Amniotic stem cell (primary cell): ENCODE data around the gene EML3.
"Not testable (repeated sequence)": the region's sequence is repeated elsewhere in the genome, so short reads cannot be mapped to it uniquely, and the experiment has no call there.

ENCODE experiments used
- DNase-seq: peaks from one replicate; lab custom pipeline; 2025; lab: John Stamatoyannopoulos, UW

Gene EML3

DNA sequence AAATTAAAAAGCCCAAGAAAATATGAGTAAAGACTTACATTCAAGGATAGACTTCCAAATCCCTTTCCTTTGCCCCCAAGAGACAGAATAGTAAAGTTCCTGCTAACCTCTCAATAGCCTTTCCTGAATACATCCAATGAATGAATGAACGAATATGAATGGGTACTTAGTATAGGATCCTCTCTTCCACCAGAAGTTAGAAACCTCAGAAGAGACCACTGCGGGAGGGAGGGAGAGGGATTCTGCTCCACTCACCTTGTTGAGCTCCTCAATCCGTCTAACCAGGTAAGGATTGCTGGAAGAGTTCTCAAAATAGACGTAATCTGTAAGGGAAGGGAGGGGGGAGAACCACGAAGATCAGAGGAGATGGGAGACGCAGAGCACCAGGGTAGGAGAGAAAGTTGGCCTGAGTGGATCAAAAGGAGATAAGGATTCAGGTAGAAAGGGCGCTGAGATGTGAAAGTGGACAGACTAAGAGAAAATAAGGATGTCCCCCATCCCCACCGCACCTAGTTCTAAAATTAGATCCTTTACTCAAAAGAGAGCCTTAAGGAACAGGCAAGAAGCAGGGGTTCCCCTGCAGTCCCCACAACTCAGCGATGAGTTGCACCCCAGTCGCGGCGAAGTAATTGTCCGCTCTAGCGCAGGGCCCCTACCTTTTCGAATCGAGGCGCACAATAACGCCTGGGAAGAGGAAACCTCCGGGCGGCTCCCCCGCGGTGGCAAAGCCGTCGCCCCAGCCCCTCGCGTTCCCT is 12.0 kb downstream of the EML3 start:
- DNase-seq = no peak

DNA sequence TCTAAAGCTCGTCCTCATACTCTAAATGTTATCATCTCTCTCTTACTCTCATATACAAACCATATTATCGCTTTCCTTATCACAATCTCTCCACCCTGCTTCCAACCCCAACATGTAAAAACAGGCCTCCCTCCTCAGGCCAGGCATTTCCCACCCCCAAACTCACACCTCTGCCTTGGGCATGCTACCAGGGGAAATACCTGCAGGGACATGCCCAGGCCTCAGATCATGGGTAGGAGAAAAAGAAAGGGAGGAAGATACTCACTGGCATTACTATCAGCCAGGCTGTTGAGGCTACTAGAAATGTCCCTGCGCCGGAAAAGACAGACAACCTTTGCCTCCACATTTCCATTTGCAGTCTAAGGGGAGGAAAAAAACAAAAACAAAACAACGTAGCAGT is 12.7 kb downstream of the EML3 start:
- DNase-seq = no peak

DNA sequence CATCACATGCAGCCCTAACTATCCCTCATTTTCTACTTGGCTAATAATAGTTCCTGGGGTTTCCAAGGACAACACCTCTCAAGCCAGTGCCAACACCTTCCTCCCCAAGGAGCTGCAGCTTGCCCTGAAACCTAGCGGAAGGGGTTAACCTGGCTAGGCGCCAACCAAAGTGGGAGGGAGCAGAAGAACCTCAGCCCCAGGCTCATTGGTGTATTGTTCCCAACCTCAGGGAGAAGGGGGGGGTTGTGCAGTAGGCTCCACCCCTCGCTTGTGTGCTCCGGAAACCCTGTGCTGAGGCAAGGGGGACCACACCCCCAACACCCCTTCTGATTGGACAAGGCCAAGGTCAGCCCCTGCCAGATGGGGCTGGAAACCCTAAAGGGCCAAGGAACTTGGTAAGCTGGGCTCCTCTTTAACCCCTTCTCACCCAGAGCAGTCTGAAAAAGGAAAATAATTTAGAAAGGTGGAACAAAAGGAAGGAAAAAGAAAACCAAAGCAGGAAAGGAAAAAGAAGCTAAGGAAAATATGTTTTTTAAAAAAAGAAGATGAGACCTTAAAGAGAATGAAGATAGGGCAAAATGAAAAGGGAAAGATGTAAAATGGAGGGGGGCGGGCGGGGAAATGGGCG is 13.4 kb downstream of the EML3 start:
- DNase-seq = peak; percentile 89

DNA sequence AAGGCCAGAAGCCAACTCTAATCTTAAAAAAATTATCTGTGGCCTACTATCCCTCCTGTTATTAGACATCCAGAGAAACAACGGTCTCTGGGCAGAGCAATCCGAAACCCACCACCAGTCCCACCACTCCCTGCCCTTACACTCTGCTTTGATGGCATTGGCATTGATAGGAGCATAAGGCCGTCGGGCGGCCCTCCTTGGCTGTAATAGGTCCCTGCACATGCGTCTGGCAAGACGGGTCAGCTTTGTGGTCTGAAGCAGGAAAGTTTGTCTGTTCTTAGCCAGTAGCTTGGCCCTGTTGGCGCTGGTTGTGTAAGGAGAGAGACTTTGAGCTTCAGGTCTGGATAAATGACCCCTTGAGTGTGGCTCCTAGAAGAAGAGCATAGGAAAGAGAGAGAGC is 17.5 kb downstream of the EML3 start:
- DNase-seq = no peak

DNA sequence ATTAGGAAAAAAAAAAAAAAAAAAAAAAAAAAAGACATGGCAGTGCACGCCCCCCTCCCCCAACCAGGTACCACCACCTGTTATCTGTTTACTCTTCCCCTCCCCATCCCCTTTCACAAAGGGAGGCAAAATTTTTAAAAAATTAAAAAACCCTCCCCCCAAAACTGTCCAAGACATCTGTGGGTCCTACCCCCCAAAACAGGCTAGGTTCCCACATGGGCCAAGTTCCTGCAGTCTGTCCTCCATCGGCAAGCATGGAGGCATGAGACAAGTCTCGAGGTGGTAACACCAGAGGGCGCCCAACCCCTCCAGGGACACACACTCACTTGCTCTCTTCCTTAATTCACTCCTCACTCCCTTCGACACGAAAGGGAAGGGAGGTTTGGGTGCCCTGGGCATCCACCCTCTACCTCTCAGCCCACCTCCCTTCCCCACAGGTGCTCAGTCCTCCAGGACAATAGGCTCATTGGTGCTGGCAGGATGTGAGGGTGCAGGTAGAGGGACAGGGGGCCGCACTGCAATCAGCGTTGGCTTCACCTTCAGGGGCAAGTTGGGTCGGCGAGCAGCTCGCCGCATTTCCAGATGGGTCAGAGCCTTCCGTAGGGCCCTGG is 19.0 kb downstream of the EML3 start:
- no peak for DNase-seq

DNA sequence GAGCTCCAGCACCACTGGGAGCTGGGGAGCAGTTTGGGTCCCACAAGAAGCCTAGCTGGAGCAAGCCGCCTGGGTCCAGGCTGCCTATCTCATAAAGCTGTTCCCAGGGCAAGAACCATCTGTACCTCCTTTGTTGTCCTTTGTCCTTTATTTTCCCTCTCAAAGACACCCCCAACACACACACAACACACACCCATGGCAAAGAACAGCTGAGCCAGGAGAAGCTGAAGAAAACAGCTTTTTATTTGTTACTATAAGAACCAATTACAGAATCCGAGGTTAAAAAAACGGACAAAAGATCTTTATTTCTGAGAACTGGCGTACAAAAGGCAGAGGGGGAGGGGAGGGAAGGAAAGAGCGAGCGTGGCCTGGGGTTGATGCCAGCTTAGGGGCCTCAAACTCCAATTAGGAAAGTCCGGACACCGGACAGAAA is 19.6 kb downstream of the EML3 start:
- DNase-seq = no peak

DNA sequence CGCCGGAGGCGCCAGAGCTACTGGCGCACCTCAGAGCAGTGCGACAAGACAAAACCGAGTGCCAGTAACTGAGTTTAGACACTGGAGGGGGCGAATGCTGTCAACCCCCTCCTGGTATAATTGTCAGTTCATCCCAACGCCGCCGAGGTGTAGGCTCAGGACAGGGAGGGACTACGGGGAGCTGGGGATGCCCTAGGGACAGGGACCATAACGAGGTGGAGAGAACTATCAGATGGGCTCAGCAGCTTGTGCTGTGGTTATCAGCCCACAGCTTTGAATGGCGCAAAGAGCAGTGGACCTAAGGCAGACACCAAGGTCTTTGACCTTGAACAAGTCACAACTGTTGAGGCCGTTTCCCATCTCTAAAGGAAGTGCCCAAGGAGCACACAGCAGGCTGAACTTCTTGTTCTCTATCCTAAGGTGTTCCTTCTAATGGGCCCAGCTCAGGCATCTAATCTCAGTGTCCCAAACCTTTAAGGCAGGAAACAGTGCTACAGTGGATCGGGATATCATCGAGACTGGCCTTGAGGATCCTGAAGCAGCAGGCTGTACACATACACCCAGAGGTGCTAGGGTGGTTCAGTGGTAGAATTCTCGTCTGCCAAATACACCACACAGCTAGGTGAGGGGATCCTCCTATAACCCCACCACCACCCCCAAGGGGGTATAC is 20.3 kb downstream of the EML3 start:
- DNase-seq = no peak

DNA sequence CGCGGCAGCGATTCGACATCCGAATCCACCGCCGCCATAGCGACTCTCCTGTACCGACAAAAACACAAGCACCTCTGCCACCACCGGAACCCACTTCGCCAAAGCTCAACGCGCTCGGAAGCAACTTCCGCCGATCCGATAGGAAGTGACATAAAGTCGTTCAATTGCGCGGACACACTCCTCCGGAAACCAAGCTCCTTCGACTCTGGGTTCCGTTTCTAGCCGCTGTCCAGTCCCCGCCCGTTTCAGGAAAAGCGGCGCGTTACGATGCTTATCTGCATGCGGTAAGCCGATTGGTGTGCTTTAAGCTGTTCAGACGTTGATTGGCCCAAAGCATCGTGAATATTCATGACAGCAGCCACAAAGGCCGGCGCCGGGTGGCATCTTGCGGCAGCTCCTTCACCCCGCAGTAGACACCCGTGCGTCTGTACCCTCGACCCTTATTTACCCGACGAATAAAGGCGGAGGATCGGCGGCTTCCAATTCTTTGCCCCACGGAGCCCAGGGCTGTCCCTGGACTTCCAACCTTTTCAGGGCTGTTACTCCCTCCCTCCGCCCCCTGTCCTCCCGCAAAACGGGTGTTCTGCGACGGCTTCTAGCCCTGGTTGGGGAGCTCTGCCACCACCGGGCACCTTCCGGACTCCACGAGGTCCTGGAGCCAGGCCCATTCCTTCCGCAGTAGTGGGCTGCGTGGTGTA is 21.0 kb downstream of the EML3 start, which contains the start of gene TUT1:
Gene TUT1, minus strand, starts transcription at position 76 of the 698 bp plus-strand sequence. Its CDS starts 38 bp downstream, at position 38.
- DNase-seq = peak; percentile 98

DNA sequence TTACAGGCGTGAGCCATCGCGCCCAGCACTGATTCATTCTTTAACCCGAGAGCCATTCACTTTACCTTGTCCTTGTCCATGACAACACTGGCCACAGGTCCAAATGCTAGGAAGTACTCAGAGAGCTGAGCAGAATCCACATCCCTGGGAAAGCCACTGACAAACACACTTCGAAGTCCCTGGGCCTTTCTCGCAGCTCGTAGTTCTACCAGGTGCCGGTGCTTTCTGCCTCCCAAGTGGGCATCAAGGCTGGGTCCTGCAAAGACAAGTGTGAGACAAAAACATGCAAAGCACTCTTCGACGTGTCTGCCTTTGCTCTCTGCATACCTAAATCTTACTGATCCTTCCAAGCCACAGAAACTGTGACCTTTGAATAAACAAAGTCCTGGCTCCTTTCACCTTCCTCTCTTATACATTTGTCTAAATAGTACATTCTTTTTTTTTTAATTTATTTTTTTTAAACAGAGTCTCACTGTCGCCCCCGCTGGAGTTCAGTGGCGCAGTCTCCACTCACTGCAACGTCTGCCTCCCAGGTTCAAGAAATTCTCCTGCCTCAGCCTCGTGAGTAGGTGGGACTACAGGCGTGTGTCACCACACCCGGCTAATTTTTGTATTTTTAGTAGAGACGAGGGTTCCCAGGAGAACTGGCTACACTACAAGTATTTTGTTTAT is 23.5 kb downstream of the EML3 start:
- no peak for DNase-seq

DNA sequence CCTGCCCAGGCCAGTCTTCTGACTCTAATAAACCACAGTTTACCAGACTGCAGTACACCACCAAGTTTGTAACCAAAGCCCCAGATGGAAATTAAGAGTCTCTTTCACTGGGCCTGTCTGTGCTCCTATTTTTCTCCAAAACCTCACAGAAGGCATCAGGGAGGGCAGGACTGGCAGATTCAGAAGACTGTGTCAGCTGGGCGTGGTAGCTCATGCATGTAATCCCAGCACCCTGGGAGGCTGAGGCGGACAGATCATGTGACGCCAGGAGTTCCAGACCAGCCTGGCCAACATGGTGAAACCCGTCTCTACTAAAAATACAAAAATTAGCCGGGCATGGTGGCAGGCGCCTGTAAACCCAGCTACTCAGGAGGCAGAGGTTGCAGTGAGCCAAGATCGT is 27.2 kb downstream of the EML3 start:
- DNase-seq = not testable (repeated sequence)

DNA sequence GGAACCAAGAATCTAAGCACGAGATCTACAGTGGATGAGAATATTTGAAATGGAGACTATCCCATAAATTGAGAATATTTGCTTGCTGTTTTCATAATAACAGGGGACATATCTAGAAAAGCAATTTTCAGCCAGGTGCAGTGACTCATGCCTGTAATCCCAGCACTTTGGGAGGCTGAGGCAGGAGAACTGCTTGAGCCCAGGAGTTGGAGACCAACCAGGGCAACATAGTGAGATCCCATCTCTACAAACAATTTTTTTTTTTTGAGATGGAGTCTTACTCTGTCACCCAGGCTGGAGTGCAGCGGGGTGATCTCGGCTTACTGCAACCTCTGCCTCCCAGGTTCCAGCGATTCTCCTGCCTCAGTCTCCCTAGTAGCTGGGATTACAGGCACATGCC is 30.8 kb downstream of the EML3 start:
- not testable (repeated sequence) for DNase-seq

DNA sequence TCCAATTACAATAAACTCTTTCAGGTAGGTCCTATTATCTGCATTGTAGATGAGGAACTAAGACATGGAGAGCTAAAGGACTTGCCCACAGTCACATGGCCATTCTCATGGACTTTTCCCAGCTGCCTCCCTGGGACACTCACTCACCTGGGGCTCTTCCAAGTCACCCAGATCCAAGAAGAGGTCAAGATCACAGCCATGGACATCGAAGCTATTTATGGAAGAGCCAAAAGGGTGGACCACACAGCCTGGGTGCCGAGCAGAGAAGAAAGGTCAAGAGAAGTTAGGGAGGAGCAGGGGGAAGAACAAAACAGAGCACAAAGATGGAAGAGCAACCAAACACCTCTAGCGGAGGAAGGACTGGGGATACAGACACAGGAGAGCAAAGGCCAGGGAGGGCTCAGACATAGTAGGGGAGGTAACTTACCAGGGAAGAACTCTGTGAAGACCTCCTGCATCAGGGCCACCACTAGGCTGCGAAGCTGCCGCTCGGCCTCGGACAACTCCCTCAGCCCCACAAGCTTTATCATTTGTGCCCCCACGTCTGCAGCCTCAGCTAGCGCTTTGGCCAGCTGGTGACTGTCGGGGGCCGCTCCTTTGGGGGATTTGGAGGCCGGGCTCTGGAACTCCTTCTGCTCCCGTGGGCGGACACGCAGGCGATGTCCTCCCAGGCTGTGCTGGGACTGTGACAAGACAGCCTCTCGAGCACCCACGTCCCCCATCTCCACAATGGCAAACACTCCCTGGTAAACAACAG is 31.4 kb downstream of the EML3 start:
- DNase-seq = no peak

DNA sequence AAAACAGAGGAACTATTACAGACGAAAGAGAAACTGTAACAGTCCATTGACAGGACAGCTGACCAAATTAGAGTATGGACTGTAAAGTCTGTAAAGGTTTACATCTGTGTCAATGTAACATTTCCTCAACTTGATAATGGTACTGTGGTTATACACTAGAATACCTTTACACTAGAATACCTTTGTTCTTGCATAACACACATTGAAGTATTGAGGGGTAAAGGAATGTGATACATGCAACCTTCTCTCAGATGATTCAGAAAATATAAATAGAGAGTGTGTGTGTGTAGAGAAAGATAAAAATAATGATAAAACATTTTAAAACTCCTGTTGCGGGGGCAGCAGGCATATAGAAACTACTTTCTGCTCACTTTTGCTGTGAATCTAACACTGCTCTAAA is 33.3 kb downstream of the EML3 start:
- DNase-seq = no peak

DNA sequence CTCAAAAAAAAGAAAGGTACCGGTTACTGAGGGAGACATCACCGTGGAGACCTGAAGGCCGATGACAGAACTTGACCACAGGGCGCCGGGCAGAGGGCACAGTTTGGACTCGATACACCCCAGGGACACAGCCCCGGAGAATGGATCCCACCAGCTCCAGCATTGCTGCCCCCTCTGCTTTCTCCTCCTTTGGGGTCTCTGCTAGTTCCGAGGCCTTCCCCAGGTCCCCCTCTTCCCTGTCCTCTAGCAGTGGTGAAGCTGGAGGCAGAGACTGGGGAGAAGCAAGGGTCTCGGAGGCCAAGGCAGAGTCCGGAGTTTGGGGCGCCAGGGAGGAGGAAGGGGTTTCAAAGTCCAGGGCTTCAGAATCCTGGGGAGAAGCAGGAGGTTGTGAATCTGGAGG is 34.0 kb downstream of the EML3 start:
- DNase-seq = no peak

DNA sequence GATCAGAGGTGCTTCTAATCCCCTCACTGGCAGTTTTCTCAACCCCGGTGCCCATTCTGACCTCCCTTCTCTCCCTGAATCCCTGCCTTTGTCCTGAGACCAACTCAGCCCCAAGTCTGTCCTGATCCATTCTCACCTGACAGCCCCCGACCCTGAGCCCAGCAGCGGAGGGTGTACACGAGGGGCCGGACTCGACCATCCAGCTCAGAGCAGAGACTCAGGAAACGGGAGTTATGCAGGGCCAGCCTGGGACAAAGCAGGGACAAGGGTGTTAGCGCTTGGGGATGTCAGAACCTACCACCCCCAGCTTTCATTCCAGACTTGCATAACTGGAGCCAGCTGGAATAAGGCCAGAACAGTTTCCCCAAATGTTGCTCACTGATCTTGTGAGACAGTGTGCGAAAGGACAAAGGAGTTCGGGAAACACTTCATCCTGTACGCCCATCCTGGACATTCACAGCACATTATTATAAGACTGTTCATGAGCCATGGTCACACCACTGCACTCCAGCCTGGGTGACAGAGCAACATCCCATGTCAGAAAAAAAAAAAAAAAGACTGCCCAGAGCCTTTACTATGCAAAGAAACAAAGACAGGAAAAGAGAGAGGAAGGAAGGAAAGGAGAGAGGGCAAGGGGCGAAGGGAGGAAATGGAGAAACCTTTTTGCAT is 35.4 kb downstream of the EML3 start:
- no peak for DNase-seq

DNA sequence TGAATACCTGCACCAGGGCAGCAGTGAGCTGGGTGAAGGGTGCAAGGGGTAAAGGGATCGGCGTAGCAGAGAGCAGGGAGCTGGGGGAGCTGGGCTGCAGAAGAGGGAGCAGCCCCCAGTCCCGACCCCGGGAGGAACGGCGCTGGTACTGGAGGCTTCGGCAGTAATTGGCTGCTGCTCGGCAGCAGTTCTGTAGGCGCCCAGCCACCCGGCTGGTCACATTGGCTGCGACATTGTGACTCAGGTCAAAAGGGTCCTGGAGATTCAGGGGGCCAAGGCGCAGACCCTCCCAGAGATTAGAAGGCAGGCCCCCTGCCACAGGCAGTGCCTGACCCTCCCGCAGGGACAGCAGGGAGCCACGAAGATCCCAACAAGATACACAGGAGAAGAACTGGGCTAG is 36.7 kb downstream of the EML3 start:
- DNase-seq = no peak

DNA sequence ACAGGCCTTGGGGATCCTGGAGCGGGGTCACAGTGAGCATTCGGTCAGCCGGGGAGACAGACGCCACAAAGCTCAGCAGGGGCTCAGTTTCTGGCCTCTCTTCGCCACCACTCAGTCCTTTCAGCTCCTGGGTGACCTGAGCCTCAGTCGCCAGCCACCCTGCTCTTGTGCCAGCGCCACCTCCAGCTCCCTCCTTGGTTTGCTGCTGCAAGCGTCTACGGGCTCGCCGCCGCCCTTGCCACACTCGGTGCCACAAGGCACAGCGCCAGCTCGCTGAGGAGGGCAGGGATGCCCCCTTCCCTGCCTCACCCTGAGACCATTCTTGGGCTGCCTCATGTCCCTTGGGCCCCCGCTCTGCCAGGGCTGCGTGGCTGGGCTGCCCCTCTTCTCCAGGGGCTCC is 37.4 kb downstream of the EML3 start:
- no peak for DNase-seq

DNA sequence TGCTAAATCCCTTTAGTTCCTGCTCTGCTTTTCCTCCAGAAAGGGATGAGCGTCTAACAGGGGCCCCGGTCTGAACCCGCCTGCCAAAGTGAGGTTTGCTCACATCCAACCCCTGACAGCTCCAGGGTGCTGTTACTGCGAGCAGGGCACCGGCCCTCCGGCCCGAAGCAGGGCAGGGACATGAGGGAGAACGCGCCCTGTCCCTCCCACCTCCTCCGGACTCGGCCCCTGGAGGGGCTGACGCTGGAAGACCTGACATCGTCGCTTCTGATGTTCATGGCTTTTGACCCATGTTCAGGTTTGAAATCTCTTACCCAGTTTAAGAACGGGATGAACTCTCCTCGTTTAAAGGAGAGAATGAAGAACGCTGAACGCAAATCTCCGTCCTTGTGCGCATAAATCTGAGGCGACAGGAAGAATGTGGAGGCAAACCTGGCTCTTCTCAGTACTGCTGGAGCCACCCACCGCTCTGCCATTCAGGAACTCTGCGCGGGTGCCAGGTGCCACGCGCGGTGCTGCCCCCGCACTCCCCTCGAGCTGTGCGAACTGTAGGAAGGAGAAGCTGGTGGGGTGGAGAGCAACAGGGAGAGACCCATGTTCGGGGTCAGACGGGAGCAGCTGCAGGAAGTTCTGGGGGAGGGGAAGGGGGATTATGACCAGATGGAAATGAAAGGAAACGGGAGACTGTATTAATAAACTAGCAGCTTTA is 38.1 kb downstream of the EML3 start:
- DNase-seq = no peak

DNA sequence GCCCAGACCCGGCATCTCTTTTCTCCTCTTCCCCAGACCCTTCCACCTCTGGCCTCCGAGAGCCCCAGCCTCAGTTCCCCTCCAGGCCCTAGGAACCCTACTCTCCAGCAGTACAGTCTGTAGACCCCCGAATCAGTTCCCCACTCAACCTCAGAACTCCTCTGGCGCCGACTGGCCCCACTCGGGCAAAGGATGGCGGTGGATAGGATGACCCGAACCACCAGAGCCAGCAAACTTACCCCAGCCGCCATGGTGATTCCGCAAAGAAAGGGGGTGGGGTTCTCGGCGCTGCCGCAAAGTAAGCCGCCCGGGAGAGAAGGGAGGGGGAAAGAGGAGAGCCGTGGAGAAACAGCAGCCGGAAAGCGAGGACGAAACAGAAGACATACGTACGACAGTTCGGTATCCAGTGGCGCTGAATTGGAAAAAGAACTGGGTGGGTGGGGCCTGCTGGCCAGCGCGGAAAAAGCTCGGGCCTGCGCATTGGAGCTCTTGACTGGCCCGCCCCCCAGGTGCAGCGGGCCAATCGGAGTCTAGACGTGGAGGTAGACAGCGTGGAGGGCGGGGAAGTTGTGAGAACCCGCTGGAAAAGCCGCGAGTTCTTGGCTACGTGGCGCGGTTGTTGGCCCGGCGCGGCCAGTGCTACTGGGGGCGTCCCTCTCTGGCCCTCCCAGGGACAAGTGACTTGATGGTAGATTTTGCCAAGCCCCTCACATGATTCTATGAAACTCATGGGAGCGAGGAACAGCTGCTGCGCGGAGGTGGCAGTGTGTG is 38.8 kb downstream of the EML3 start, which contains the start of gene EEF1G:
Gene EEF1G, minus strand, starts transcription at position 300 of the 771 bp plus-strand sequence. Its CDS starts 49 bp downstream, at position 251.
- DNase-seq = peak; percentile 99
